ENCODE data around the gene ERCC2.

GRCh38 chr19:45320997-45321775 lies 49.2 kb downstream of the ERCC2 start:
- TF ChIP-seq SP1 (IDR thresholded peaks at IDR 0.05) (no peak), LEF1 (IDR thresholded peaks at IDR 0.05; ENCODE audit: borderline replicate concordance) (no peak), SUZ12 (IDR thresholded peaks at IDR 0.05) (no peak), BHLHE40 (IDR thresholded peaks at IDR 0.05; ENCODE audit: borderline replicate concordance) (no peak), FOXK2 (IDR thresholded peaks at IDR 0.05) (no peak), ELF4 (IDR thresholded peaks at IDR 0.05) (no peak), TARDBP (IDR thresholded peaks at IDR 0.05) (no peak), PKNOX1 (IDR thresholded peaks at IDR 0.05) (no peak), FOXM1 (IDR thresholded peaks at IDR 0.05; ENCODE audit: borderline replicate concordance) (no peak)

Measured in HEK293T (cell line).